ENCODE results near the gene SIN3A.
"Not testable (repeated sequence)": the region's sequence is repeated elsewhere in the genome, so short reads cannot be mapped to it uniquely, and the experiment has no call there.

Gene SIN3A

DNA sequence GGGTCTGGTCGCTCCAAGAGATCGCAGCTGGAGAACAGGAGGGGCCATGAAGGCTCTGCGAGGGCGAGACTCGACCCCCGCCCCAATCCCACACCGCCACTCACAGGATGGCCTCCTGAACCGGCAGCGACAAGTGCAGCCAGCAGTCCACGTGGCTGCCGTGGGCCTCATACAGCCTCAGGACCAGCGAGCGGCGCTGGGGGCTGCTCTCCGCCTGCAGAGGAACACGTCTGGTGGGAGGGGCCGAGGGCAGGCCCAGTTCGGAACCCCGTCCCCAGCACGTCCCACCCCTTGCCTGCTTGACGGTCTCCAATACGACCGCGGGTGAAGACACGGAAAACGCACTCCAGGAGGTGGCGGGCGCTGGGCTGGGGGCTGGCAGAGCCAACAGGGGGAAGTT is 95.5 kb downstream of the SIN3A start:
- no peak for DNase-seq

DNA sequence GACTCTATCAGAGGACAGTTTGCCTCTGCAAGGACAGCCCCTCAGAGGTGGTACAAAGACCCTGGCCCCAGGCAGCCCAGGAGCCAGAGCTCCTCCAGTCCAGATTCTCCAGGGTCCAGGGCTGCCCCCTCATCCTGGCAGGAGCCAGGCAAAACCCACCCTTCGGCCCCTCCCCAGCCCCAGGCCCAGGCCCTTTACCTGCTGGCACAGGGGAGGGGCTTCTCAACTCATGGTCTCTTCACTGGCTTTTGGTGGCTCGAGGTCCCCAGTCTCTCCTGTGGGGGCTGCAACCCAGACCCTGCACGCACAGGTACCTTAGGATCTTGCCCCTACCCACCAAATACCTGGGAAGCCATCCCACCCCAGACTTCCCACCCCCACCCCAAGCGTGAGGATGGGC is 96.1 kb downstream of the SIN3A start:
- DNase-seq, result no peak

DNA sequence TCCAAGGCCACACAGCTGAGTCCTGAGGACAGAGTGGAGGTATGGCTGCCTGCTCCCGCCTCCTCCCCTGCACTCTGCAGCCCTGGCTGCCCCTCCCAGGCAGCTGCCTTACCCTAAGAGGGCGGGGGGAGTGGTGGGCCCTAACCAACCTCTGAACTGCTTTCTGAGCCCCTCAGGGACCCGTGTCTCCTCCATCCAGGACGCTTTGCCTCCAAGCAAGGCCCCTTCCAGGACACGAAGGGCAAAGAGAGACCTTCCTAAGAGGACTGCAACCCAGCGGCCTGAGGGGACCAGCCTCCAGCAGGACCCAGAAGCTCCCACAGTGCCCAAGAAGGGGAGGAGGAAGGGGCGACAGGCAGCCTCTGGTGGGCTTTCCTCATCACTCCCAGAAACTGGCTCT is 97.0 kb downstream of the SIN3A start:
- DNase-seq, result no peak

DNA sequence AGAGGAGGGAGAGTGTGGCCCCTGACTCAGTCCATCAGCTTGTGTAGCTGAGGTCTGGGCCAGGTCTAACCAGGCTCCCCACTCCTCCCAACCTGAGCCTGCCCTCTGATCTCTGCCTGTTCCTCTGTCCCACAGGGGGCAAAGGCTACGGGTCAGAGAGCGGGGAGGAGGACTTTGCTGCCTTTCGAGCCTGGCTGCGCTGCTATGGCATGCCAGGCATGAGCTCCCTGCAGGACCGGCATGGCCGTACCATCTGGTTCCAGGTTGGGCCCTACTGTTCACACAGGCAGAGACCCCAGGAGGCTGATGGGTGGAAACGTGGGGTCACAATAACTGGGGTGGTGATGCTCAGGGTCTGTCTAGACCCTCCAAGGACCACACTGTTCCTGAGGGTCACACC is 97.9 kb downstream of the SIN3A start:
- DNase-seq, result no peak

DNA sequence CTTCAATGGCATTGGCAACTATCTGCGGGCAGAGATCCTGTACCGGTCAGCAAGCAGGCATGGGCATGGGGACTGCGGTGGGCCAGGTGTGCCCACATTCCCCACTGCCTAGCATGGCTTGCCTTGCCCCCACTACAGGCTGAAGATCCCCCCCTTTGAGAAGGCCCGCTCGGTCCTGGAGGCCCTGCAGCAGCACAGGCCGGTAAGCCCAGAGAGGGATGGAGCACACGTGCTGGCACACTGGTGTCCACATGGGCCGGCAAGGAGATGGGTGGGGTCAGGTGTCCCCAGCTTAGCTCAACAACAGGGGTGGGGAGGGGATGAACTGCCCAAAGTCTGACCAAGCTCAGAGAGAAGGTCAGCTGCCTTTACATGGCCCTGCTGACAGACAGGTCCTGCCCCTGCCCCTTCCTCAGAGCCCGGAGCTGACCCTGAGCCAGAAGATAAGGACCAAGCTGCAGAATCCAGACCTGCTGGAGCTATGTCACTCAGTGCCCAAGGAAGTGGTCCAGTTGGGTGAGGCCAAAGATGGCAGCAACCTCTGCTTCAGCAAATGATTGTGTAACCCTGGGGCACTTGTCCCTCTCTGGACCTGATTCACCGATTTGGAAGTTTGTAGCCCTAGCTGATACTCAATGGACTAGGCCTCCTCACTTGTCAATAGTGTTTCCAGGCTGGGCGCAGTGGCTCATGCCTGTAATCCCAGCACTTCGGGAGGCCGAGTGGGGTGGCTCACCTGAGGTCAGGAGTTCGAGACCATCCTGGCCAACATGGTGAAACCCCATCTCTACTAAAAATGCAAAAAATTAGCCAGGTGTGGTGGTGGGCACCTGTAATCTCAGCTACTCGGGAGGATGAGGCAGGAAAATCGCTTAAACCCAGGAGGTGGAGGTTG is 99.1 kb downstream of the SIN3A start:
- no peak for DNase-seq

DNA sequence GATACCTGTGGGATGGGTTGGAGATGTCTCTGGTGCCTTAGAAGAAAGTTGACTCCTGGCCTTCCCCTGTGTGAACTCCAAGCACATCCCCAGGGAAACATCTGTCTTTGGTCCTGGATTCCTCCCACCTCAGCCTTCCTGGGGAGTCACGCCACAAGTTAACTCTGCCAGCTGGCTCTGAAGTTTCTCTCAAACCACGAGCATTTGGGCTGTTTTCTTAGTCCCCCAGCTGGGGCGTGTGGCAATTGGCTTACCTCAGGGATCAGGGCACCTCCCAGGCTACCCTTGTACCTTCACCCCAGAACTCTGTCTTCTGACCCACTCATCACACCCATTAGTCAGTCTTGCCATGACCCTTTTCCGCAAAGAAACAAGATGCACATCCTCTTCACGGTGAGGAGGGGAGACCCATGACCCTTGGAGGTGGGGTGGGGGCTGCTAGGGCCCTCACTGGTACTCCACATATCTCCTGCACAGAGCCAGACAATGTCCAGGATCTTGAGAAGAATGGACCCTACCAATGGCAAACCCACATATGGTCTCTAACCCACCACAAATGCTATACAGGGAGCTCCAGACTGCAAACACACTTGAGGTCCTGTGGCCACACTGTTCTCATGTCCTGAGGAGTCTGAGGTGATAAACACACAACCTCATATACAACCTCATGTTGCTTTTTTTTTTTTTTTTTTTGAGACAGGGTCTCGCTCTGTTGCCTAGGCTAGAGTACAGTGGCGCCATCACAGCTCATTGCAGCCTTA is 100.7 kb downstream of the SIN3A start:
- DNase-seq, result no peak

DNA sequence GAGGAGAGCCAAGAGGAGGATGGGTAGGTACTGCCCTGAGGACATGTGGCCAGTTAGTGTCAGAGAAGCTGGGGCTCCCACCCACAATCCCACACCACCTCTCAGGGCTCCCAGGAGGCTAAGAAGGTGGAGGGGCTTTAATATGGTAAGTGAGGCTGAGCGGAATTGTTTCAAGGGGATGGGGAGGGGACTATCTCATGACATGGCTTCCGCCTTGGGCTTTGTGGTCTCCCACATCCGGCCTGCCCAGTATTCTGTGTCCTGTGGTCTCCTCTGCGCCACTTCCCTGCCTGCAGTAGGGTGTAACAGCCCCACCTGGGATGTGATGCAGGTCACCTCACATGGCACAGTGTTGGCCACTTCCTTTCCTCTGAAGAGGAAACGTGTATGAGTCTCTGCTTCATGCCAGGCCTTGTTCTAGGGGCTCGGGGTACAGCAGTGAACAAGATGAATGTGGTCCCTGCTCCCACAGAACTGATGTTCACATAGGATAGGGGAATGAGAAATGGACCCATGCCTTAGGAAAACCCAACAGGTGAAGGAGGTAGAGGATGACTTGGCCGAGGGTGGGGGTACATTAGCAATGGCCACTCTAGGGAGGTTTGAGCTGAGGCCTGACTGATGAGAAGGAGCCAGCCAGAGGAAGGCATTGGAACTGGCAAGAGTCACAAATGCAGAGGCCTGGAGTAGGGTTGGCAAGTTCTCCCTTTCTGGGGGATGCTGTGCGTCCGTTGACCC is 101.5 kb downstream of the SIN3A start:
- no peak for DNase-seq

DNA sequence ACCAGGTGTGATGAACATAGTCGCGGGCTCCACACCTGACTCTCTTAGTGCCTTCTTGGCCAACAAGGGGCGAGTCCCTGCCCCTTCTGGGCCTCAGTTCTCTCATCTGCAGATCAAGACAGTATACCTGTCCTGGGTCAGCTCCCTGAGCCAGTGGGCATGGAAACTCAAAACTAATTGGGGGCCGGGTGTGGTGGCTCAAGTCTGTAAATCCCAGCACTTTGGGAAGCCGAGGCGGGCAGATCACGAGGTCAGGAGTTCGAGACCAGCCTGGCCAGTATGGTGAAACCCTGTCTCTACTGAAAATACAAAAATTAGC is 102.2 kb downstream of the SIN3A start:
- DNase-seq, result not testable (repeated sequence)

DNA sequence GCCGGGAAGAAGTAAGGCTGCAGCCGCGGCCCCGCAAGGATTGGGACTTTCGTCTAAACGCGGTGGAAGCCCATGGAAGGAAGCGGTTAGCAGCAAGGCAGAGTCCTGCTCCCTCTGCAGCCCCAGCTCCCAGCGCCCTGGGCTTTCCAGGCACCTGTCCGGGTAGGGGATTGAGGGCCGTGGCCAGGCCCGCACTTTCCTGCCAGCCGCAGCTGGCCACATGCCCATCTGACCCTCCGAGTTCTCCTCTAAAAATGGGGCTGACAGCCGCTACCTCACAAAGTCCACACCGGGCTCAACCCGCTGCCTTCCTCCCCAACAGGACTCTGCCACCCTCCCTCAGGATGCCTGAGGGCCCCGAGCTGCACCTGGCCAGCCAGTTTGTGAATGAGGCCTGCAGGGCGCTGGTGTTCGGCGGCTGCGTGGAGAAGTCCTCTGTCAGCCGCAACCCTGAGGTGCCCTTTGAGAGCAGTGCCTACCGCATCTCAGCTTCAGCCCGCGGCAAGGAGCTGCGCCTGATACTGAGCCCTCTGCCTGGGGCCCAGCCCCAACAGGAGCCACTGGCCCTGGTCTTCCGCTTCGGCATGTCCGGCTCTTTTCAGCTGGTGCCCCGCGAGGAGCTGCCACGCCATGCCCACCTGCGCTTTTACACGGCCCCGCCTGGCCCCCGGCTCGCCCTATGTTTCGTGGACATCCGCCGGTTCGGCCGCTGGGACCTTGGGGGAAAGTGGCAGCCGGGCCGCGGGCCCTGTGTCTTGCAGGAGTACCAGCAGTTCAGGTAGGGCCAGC is 102.7 kb downstream of the SIN3A start:
- no peak for DNase-seq

DNA sequence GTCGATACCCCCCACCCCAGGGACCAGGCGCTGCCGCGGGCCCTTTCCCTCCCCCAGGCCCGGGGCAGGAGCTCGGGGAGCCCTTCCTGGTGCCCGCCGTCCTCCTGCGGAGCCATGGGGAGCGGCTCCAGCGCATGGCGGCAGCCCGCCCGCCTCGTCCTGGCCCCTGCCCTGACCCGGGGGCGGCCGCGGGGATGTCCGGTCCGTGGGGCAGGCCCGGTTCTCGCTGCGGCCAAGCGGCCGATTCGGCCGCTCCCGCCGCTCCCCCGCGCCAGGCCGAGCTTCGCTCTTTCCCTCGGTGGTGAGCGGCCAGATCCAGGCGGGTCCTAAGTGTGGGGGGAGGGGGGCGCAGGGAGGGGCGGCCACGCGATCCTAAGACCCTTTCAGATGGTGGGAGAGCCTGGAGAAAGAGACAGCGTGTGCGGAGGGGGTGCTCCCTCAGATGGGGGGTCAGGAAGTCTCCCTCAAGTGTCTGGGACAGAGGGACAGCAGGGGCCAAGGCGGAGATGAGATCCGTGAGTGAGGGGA is 103.4 kb downstream of the SIN3A start:
- DNase-seq, result no peak

DNA sequence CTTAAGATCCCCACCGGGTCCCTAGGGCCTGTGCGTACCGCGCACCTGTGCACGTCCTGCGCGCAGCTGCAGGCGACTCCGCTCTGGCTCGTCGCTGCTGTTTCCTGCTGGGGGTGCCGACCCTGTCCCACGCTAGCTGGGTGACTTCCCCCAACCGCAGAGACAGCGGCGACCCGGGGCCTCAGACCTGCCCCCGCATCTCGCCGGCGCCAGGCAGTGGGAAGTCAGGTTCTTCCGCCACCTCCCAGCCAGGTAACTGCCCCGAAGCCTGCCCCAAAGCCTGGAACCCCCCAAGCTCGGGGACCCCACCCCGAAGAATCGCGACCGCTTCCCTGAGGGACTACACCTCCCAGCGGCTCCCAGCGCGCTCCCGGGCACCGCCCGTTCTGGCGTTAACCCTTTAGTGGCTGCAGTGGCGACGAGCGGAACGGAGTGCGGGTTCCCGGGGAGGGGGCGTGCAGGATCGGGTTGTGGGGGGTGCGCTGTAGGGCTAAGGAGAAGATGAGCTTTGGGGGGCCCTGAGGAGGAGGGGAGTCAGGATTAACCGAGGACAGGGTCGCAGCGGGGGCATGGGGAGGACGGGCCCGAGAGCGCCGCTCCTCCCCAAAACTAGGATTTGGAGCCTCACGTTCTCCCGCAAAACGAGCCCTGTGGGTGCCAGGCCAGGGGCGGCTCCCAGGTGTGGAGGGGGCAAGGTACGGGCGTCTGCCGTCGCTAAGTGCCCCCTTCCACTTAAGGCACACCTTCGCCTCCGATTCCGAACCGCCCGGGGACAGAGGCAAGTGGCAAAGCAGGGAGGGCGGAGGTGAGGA is 104.1 kb downstream of the SIN3A start:
- DNase-seq, result peak; percentile 47

DNA sequence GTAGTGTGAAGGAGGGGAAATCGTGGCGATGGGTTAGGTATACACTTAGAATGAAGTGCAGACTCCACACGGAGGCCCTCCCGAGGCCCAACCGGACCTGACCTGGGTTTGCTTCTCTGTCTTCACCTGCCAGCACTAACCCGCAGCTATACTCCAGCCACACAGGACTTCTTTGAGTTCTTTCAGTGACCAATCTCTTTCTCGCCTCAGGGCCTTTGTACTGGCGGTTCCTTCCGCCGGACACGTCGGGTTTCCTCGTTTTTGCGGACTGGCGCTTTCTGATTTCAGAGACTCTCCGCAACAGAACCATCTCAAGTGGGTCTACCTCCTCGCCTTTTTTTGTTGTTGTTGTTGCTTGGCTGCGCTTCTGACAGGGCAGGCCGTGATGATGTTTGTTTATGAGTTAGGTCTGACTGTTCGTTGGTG is 104.7 kb downstream of the SIN3A start, which contains the start of gene NEIL1:
NEIL1 (plus strand) TSS at position 244 of the 426 bp plus-strand sequence. CDS start 1,867 bp downstream, outside the sequence.
- DNase-seq, result no peak

DNA sequence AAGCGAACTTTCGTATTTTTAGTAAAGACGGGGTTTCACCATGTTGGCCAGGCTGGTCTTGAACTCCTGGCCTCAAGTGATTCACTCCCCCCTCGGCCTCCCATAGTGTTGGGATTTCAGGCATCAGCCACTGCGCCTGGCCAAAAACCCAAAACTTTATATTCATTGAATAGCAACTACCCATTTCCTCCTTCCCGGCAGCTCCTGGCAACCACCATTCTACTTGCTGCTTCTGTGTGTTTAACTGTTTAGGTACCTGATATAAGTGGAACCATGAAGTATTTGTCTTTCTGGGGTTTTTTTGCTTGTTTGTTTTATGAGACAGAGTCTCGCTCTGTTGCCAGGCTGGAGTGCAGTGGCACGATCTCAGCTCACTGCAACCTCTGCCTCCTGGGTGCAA is 107.5 kb downstream of the SIN3A start:
- DNase-seq, result not testable (repeated sequence)

DNA sequence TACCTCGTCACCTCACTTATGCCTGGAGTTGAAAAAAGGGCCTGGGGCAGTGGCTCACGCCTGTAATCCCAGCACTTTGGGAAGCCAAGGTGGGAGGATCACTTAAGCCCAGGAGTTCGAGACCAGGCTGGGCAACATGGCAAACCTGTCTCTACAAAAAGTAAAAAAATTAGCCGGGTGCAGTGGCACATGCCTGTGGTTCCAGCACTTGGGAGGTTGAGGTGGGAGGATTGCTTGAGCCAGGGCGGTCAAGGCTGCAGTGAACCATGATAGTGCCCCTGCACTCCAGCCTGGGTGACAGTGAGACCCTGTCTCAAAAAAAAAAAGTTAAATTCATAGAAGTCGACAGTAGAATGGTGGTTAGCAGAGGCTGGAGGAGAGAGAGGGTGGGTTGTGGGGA is 109.3 kb downstream of the SIN3A start:
- no peak for DNase-seq

DNA sequence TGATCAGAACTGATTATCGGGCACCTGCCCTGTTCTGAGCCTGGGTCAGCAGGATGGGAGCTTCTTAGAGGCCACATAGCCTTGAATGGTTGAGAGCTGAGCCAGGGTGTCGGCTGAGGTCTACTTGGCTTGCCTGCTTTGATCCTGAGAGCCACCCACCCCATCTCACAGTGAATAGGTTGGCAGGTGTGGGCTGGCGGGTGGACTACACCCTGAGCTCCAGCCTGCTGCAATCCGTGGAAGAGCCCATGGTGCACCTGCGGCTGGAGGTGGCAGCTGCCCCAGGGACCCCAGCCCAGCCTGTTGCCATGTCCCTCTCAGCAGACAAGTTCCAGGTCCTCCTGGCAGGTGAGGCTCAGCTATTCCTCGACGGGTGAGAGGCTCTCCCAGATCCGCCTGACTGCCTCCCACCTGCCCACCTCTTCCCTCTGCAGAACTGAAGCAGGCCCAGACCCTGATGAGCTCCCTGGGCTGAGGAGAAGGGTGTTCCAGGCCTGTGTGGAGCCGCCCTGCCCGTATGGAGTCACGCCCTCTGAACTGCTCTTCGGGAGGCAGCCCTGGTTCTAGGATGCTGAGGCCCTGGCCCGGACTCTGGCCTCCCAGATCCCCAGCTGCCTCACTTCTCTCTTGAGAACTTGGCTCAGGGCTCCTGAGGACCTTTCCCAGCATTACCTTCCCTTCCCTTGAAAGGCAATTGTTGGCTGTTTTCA is 111.8 kb downstream of the SIN3A start:
- no peak for DNase-seq

DNA sequence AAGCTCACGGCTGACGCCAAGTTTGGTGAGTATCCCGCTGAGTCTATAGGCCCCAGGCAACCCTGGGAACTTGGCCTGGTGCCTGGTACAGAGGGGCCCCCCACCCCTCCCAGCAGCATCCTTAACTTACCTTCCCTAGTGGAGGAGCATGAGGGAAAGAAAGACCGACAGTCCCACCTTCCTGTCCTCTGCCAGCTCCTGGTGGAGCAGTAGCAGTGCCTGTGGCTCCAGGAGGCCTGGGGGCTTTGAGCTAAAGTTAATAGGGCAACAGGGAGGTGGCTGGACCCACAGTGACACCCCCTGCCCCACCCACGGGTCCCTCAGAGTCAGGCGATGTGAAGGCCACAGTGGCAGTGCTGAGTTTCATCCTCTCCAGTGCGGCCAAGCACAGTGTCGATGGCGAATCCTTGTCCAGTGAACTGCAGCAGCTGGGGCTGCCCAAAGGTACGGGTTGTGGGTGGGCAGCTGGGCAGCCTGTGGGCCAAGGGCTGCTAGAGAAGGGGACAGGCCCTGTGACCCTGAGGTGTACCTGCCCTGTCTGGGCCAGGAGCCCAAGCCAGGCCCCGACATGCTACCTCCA is 112.7 kb downstream of the SIN3A start:
- no peak for DNase-seq

DNA sequence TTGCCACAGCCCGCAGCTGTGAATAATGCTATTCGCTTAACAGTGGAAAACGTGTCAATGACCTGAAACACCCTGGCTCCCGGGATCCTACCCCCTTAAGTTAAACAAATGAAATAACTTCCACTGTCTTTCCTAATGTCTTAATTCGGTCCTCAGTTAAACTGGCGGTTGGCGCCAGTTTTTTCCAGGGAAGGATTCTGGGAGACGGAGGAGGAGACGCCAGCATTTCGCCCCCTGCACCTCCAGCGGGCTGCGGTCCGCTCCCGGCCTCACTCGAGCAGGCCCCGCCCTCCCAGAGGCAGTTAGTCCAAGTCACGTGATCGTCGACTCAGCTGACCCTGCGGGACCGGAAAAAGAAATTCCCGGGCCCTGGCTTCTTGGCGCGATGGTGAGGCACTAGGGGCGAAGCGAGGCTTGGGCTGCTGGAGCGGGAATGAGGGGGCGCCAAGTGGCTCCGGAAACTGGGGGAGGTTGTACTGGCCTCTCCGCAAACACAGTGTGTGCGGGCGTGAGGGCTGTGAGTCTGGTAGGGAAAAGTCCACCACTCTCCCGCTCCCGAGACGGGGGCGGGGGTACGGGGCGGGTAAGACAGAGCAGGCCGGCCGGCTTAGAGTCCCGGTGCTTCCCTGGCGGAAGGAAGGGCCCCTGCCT is 115.7 kb downstream of the SIN3A start, which contains the start of gene COMMD4:
COMMD4 (plus strand) TSS at position 359 of the 651 bp plus-strand sequence; CDS start at position 386, 27 bp downstream.
- peak; percentile 82 for DNase-seq

DNA sequence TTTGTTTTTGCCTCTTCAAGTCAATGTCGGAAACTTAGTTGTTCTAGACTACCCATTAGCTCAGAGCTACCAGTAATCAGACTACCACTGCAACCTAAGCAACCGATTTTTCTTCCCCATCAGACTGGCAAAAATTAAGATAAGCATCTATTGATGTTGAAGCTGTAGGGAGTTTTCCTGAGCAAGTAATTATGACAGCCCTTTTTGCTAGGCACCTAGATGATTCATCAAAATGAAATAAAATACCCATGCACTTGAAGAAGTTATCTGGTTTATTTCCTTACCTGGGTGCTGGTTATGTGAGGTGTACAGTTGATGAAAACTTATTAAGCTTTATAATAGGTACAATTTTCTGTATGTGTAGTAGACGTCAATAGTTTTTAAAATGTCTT is 116.2 kb downstream of the SIN3A start:
- no peak for DNase-seq

DNA sequence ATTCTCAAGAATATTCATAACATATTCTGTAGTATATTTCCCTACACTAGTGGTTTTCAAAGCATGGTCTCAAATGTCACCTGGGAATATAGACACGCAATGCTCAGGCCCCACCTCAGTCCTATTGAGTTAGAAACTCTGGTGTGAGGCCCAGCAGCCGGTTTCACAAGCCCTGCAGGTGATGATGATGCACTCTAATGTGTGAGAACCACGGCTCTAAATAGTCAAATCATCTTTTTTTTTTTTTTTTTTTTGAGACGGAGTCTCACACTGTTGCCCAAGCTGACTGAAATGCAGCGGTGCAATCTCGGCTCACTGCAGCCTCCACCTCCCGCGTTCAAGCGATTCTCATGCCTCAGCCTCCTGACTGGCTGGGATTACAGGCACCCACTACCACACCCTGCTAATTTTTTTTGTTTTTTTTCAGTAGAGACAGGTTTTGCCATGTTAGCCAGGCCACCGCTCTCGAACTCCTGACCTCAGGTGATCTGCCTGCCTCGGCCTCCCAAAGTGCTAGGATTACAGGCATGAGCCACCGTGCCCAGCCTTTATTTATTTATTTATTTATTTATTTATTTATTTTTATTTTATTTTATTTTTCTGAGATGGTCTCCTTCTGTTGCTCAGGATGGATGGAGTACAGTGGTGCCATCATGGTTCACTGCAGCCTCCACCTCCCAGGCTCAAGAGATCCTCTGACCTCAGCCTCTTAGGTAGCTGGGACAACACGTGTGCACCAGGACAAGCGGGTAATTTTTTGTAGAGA is 117.7 kb downstream of the SIN3A start:
- DNase-seq, result not testable (repeated sequence)

All from stimulated activated CD4-positive, alpha-beta T cell treated with anti-CD3 and anti-CD28 coated beads, Interleukin-12 subunit alpha, Interleukin-12 subunit beta, amount 100 ng/mL, for 4 hours (primary cell).